ENCODE measurements around the gene NDUFA7.
"Not testable (repeated sequence)": the region's sequence is repeated elsewhere in the genome, so short reads cannot be mapped to it uniquely, and the experiment has no call there.

NDUFA7 gene

DNA sequence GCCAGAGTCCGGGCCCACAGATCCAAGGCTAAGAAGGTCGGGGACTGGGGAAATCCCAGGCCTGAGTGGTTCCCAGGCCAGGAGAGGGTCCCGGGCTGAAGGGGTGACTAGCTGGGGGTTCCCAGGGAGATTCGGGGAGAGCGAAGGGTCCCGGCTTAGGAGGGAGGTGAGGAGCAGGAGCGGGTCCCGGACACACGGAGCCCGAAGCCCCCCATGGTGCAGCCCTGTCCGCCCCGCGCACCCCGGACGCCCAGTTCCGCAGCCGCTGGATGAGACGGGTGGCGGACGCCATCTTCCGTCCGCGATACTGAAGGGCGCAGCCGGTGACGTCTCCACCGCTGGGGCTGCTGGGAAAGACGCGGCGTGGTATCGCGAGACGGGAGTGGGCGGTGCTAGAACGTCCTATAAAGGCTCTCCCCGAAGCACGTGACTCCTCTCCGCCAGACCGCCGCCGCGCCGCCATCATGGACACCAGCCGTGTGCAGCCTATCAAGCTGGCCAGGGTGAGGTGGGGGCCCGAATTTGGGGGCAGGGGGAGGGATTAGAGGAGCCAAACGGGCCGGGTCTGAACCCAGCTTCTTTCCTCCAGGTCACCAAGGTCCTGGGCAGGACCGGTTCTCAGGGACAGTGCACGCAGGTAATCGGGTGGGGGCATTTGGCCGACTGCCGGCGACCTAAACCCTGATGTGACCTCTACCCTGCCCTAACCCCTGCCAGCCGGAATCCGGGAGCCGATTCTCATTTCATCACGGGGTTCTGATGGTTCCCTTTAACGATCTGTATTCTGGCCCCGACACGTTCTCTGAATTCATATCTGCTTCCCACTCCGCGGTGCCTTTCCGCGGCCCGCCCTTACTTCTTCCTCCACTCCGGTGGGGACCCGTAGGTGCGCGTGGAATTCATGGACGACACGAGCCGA, at the start of gene NDUFA7, which contains the start of gene RPS28:
TSS of gene NDUFA7 (minus strand) at position 309 of the 919 bp plus-strand sequence. CDS start at position 292, 17 bp downstream.
TSS of gene RPS28 (plus strand) at position 430 of the 919 bp plus-strand sequence. CDS start at position 465, 35 bp downstream.
- DNase-seq: peak; percentile 89 to 95

DNA sequence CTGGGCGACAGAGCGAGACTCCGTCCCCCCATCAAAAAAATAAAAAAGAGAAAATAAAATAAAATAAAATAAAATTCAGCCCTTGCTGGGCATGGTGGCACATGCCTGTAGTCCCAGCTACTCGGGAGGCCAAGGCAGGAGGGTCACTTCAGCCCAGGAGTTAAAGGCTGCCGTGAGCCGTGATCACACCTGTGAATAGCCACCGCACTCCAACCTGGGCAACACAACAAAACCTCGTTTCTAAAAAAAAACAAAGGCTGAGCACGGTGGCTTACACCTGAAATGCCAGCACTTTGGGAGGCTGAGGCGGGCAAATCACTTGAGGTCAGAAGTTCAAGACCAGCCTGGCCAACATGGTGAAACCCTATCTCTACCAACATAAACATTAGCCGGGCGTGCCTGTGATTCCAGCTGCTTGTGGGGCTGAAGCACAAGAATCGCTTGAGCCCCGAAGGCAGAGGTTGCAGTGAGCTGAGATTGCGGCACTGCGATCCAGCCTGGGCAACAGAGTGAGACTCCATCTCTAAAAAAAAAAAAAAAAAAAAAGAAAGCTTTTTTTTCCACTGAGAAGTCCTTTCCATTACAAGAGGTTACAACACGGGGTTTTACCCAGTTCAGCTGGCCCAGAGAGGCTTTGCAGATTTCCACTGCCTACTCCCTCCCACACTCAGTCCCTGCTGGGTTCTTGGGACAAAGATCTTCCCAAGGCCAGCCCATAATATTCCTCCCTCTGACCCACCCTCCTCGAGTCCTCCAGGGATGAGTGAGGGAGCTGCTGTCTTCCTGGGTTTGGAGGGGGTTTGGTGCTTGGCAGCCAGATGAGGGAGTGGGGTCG, 49.2 kb upstream of the NDUFA7 start:
- DNase-seq: no peak

DNA sequence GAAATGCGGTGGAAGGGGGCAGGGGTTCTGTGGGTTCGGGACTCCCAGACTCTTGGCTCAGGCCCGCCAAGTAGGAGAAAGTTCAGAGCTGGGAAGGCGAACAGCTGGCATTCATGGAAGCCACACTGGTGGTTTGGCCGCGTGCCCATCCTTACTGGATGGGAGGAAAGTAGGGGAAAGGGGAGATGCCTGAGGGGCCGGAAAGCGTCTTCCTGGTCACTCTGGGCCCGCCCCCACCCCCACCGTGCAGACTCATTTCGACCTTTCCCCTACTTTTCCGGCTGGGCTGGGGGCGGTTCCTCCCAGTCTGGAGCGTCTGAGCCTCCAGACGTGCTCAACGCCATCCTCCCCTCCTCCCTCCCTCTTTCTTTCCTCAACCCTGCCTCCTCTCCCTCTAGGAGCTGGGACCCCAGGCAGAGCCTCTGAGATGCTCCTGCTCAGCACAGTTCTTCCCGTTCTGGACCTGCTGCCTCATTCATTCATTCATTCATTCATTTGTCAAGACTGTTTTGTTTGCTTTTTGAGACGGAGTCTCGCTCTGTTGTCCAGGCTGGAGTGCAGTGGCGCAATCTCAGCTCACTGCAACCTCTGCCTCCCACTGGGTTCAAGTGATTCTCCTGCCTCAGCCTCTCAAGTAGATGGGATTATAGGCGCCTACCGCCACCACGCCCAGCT, 46.3 kb upstream of the NDUFA7 start:
- DNase-seq: no peak

DNA sequence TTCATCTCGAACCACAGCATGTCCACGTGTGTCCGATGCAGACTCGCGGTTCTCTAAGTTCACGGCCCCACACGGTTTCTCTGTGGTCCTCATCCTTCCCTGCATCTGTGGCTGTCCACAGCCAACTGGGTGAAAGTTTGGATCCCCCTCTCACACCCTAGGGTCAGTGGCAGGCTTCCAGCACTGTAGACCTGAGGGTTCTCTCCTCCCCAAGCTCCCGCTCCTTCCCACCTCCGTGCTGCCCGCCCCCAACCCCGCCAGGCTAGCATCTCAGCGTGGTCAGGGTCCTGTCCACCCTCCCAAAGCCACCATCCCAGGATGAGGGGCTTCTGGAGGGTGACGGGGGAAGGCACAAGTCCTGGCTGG, 45.8 kb upstream of the NDUFA7 start:
- DNase-seq: no peak

DNA sequence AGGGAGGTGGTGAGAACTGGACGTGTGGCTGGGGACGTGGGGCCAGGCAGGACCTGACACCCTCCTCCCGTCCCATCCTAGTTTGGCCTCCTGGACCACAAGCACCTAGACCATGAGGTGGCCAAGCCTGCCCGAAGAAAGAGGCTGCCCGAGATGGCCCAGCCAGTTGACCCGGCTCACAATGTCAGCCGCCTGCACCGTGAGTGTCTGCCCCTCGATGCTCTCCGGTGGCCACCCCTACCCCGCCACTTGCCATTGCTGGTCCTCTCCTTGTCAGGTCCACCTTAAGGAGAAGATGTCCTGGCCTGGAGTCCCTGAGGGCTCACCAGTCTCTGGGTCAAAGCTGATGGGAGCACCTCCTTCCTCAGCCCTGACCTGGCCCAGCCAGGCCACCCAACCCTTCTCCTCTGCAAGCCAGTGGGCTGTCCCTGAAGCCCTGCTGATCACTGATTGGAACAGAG, 45.0 kb upstream of the NDUFA7 start:
- no peak for DNase-seq

DNA sequence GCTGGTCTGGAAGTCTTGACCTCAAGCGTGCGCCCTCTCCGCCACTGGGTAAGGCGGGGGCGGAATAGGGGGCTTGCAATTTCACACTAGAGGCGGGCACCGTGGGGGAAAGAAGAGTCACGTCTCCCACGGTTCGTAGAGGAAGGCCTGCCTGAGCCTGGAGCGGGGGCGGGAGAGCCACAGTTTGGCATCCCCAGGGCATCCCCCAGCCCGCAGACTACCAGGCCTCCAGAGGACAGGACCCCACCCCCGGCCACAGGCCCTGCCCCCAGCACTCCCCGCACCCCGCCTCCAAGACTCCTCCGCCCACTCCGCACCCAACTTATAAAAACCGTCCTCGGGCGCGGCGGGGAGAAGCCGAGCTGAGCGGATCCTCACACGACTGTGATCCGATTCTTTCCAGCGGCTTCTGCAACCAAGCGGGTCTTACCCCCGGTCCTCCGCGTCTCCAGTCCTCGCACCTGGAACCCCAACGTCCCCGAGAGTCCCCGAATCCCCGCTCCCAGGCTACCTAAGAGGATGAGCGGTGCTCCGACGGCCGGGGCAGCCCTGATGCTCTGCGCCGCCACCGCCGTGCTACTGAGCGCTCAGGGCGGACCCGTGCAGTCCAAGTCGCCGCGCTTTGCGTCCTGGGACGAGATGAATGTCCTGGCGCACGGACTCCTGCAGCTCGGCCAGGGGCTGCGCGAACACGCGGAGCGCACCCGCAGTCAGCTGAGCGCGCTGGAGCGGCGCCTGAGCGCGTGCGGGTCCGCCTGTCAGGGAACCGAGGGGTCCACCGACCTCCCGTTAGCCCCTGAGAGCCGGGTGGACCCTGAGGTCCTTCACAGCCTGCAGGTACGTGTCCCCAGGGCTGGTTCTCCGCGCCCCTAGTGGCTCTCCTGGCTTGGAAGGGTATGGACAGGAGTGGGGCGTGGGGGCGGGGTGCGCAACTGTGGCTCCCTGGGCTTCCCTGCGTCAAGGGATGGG, 42.9 kb upstream of the NDUFA7 start, which contains the start of gene ANGPTL4:
TSS of gene ANGPTL4 (plus strand) at position 353 of the 969 bp plus-strand sequence. CDS start at position 520, 167 bp downstream.
- peak; percentile 27 to 31 for DNase-seq

DNA sequence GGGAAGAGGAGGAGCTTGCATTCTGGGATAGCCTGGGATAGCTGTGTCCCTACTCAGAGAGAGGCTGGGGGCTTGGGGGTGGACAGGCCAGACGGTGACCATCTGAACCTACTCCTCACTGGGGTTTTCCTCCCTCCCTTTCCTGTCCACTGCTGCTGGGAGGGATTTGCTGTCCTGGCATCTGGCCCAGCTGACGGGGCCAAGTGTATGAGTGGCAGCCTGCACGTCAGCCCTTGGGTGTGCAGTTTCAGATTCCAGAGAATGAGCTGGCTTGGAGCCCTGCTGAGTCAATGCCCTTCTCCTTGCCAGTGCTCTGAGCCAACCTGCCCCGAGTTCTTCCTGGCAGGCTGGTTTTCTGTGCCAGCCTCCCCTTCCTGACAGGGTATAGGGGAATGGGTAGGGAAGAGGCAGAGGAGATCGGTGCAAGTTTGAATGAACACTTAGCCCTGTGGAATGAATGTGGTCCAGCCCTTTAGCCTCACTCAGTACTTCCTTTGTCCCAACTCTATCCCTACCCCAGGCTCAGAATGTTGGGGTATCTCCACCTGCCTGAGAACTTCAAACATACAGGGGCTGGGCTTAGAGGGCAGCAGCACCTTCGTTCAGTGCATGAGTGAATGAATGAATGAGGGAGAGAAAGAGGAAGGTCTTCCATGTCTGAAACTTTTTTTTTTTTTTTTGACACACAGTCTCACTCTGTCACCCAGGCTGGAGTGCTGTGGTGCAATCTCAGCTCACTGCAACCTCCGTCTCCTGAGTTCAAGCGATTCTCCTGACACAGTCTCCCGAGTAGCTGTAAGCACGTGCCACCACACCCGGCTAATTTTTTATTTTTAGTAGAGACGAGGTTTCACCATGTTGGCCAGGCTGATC, 41.0 kb upstream of the NDUFA7 start:
- DNase-seq: no peak

DNA sequence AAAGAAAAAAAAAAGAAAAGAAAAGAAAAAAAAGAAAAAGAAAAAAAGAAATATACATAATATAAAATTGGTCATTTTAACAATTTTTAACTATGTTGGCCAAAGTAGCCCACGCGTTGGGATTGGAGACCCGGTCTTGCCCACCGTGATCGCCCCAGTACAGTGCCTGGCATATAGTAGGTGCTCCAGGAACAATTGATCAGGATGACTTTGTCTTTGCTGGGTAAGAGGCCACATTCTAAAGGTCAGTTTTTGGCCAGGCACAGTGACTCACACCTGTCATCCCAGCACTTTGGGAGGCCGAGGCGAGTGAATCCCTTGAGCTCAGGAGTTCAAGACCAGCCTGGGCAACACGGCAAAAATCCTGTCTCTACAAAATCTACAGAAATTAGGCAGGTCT, 39.0 kb upstream of the NDUFA7 start:
- no peak for DNase-seq

DNA sequence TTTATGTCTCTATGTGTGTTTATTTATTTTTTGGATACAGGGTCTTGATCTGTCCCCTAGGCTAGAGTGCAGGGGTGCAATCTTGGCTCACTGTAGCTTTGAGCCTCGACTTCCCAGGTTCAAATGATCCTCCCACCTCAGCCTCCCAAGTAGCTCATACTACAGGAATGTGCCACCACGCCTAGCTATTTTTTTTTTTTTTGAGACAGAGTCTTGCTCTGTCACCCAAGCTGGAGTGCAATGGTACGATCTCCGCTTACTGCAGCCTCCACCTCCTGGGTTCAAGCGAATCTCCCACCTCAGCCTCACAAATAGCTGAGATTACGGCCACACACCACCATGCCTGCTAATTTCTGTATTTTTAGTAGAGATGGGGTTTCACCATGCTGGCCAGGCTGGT, 37.8 kb upstream of the NDUFA7 start:
- no peak for DNase-seq

DNA sequence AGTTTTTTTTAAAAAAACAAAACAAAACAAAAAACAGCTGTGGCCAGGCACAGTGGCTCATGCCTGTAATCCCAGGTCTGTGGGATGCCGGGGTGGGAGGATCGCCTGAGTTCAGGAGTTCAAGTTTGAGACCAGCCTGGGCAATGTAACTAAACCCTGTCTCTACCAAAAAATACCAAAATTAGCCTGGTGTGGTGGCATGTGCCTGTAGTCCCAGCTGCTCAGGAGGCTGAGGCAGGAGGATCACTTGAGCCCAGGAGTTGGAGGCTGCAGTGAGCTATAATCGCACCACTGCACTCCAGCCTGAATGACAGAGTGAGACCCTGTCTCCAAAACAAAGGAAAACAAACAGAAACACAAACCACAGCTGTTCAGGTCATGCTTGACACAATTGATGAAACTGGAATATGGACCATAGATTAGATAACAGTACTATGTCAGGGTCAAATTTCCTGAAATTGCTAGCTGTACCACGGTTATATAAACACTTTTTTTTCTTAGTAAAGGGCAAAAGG, 35.9 kb upstream of the NDUFA7 start:
- no peak for DNase-seq

DNA sequence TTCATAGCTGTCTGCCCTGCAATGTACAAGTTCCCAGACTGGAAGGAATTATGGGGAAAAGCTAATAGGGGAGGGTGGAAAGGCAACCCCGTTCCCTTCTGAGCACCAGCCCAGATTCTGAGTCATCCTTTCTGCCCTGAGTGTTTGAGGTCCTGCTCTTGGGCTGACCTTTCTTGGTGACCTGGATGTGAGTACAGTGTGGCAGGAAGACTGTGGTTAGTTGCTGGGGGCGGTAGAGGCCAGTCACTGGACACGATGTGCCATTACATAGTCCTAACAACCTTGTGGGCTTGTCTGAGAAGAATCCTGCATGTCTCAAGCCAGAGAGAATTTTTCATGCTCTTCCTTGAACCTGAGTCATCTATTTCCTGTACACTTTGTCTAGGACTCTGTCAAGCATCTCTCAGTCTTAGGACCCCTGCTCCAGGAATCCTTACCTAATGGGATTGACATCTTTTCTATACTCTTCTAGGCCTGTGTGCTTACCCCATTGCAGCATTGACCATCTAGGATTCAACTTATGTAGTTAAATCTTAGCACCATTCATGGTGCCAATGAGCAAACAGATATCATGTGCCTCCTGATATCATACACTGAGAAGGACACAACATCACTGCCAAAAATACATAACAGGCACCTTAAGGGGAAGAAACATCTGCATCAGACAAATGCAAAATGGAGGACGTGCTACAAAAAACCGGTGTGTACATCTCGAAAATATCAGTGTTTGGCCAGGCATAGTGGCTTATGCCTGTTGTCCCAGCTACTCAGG, 34.6 kb upstream of the NDUFA7 start:
- DNase-seq: no peak

DNA sequence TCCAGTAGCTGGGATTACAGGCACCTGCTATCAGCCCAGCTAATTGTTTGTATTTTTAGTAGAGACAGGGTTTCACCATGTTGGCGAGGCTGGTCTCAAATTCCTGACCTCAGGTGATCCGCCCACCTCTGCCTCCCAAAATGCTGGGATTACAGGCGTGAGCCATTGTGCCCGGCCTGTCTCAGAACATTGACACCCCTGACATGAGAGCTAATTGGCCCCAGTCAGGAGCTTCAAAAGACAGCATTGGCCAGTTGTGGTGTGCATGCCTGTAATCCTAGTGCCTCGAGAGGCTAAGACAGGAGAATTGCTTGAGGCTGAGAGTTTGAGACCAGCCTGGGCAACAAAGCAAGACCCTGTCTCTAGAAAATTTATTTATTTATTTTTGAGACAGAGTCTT, 31.7 kb upstream of the NDUFA7 start:
- not testable (repeated sequence) for DNase-seq

DNA sequence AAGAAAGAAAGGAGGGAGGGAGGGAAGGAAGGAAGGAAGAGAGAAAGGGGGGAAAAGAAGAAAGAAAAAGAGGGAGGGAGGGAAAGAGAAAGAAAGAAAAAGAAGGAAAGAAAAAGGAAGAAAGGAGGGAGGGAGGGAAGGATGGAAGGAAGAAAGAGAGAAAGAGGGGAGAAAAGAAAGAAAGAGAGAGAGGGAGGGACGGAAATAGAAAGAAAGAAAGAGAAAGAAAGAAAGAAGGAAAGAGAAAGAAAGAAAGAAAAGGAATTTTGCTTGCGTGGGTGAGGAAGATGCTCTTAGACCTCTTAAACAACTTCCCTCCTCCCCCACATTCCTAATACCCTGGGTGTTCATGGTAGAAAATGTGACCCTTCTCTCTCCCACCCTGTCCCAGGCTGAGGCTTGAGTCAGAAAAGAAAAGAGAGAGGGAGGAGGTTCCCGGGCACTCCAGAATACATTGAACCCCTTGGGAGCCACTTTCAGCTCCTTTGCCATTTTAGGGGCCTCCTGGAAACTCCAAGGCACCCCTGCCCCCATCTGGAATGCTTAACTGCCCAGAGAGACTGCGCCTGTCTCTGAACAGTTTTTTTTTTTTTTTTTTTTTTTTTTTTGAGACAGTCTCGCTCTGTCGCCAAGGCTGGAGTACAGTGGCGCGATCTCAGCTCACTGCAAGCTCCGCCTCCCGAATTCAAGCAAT, 31.1 kb upstream of the NDUFA7 start:
- DNase-seq: no peak

DNA sequence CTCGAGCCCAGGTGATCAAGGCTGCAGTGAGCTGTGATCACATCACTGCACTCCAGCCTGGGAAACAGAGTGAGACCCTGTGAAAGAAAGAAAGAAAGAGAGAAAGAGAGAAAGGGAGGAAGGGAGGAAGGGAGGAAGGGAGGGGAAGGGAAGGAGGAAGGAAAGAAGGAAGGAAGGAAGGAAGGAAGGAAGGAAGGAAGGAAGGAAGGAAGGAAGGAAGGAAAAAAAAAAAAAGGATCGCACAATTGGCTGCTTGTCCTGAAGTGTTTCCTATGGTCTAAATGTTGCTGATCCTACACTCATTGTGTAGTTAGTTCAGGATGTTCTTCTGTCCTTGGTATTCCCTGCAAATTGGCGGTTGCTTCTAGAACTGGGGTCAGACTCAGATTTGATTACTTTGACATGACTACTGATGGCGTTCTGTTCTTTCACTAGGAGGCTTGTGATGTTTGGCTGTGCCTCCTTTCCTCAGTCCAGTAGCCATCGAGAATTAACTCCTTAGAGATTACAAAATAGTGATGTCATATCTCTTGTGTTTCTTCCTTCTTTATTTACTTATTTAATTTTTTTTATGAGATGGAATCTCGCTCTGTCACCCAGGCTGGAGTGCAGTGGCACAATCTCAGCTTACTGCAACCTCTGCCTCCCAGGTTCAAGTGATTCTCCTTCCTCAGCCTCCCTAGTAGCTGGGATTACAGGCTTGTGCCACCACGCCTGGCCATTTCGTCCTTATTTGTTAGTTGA, 28.6 kb upstream of the NDUFA7 start:
- not testable (repeated sequence) for DNase-seq

DNA sequence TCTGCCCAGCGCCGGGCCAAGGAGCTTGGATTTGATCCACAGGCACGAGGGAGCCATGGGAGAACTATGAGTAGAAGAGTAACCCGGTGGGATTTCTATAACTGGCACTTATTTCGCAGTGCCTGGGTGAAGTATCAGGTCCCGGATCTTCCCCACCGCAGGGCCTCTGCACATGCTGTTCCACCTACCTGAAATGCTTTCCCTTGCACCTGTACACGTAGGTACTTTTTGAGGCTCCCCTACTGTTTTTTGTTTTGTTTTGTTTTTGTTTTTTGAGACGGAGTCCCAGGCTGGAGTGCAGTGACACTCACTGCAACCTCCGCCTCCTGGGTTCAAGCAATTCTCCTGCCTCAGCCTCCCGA, 22.3 kb upstream of the NDUFA7 start:
- DNase-seq: no peak

DNA sequence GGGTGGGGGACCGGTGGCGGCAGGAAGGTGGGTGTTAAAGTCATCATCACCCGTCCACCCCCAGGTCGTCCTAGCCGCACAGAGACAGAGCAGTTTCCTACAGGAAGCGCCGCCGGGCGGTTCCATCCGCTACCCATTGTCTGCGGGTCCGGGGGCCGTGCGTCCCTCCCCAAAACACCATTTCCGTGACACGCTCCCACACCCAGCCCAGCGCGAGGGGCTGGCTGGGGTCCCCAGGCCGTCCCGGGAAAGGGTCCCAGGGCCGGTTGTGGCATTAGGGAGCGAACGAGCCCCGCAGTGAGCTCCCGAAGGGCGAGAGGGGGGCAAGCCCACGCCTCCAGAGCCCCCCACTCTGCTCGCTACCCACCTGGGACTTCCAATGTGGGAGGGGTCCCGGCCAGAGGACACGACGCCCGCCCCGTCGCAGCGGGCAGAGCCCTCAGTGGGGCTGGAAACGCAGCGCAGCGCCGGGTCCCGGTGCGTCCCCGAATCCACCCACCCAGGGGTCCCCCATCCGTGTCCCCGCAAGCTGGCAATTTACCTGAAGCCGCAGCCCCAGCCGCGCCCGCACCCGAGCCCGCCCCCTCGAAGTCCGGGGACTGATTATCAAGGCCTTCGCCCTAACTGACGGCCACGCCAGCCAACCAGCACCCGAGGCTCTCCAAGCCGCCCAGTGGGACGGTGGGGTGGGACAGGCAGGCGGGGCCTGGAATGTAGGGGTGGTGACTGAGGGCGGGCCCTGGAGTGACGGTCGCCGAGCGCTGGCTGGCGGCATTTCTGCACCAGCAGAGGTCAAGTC, 21.7 kb upstream of the NDUFA7 start, which contains the start of gene KANK3:
TSS of gene KANK3 (minus strand) at position 579 of the 799 bp plus-strand sequence. CDS start 5,434 bp downstream, outside the sequence.
- DNase-seq: peak; percentile 91 to 92

DNA sequence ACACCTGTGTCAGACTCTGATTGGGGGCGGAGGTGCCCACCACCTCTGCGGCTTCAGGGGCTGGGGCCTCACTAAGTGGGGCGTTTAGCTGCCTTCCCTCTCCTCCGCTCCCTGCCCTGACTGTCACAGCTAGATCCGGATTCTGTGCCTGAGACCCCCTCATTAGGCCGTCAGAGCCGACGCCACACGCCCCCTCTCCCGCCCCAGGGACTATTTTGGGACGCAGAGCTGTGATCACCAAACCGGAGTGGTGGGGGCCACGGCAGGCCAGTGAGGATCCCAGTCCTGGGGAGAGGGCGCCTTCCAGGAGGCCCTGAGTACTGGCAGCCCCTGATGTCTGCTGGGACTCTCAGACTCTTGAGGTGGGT, 21.1 kb upstream of the NDUFA7 start:
- no peak for DNase-seq

Measured in Kasumi-1 (cell line).